Spleen (tissue), 11 donors: ENCODE results near the gene RAB40C. TPM values are rescaled to one million over a fixed set of nuclear protein-coding genes. Genes with fewer than 3 reads are reported as not detected.
A peak's percentile ranks its signal among the peaks of the same experiment; 100 is the strongest.

Experiments used
- DNase-seq: peaks from one replicate; pipeline ENCODE4 v3.0.0-alpha.2; 2020
- H3K27ac ChIP-seq, 8 donors: fragments of 200-600 bp; sonication (generic) in 7 of 8; 1 replicate in 4 of 8; 2 replicates in 4 of 8; pipeline versions ENCODE4 v1.5.0 to v1.8.0; 2016 to 2021; ENCODE audit warnings: inconsistent platforms in 4 of 8, mild to moderate bottlenecking in 4 of 8, moderate library complexity in 1 of 8
- H3K27me3 ChIP-seq, 7 donors: fragments of 200-600 bp; sonication (generic) in 6 of 7; replicated peaks in 1 of 7; 1 replicate in 4 of 7; 2 replicates in 3 of 7; pipeline versions ENCODE4 v1.5.0 to v1.8.0; 2016 to 2021; ENCODE audit warnings: inconsistent platforms in 3 of 7, mild to moderate bottlenecking in 1 of 7
- H3K36me3 ChIP-seq, 6 donors: fragments of 200-600 bp; sonication (generic) in 5 of 6; 1 replicate in 4 of 6; 2 replicates in 2 of 6; pipeline versions ENCODE4 v1.5.0 to v1.8.0; 2016 to 2021; ENCODE audit warnings: inconsistent platforms in 2 of 6
- H3K4me1 ChIP-seq, 6 donors: fragments of 200-600 bp; sonication (generic) in 5 of 6; 1 replicate in 3 of 6; 2 replicates in 3 of 6; pipeline versions ENCODE4 v1.5.0 to v1.8.0; 2016 to 2021; ENCODE audit warnings: inconsistent platforms in 3 of 6
- H3K4me3 ChIP-seq, 8 donors: fragments of 200-600 bp; sonication (generic) in 7 of 8; 1 replicate in 4 of 8; 2 replicates in 4 of 8; pipeline versions ENCODE4 v1.5.0 to v1.8.0; 2016 to 2021; ENCODE audit warnings: inconsistent platforms in 4 of 8, mild to moderate bottlenecking in 4 of 8, moderate library complexity in 2 of 8
- H3K9me3 ChIP-seq, 8 donors: fragments of 200-600 bp; sonication (generic) in 7 of 8; 1 replicate in 4 of 8; 2 replicates in 4 of 8; pipeline versions ENCODE4 v1.5.0 to v1.8.0; 2016 to 2021; ENCODE audit warnings: inconsistent platforms in 4 of 8
- POLR2A ChIP-seq, 3 donors: fragments of 450-650 bp; IDR thresholded peaks; one replicate each; pipeline ENCODE4 v1.5.1; 2017; ENCODE audit warnings: antibody characterized with exemption in 3 of 3, mild to moderate bottlenecking in 1 of 3
- POLR2AphosphoS5 ChIP-seq, 3 donors: sonication (generic); formaldehyde crosslinking; IDR thresholded peaks; one replicate each; pipeline ENCODE4 v1.5.1; 2017; ENCODE audit warnings: antibody characterized with exemption in 3 of 3
- WGBS, 5 donors: extraction: QIAGEN DNeasy Blood & Tissue Kit in 3 of 5; methylation state at CpG; one replicate each; pipeline versions ENCODE4 v1.1.5 to v1.1.7; 2013 to 2018; 5-methylcytosine and 5-hydroxymethylcytosine counted together
- intact Hi-C: fragments of 100-400 bp; cut with DNase I; formaldehyde crosslinking; loops from one replicate; pipeline ENCODE4 v1.15.0; 2023; ENCODE audit warnings: low total_unique reads
- polyA plus RNA-seq, 3 donors: library from polyadenylated mRNA; stranded (reverse); fragments of 200-250 nt; gene quantifications; one replicate each; pipeline ENCODE4 v1.2.1, GENCODE V29; 2013
- total RNA-seq, 7 donors: library from RNA; depleted of rRNA in 3 of 7; stranded (reverse); fragments of >200 nt in 3 of 7; fragmentation: NEBNext Ultra II Directional in 4 of 7; extraction: Animal tissue kit (Norgen Biotek cat#: 25700) in 4 of 7; gene quantifications; one replicate each; pipeline versions ENCODE4 v1.1.0 to v1.2.1, GENCODE V29; 2016 to 2021
- TF ChIP-seq, protein P1 (sequence below), 11 experiments: fragments of 200-600 bp in 7 of 11; fragments of 450-650 bp in 4 of 11; sonication (generic) in 4 of 11; IDR thresholded peaks in 8 of 11; conservative IDR thresholded peaks in 3 of 11; 1 replicate in 7 of 11; 2 replicates in 4 of 11; pipeline versions ENCODE4 v1.4.0 to v1.8.0; 2016 to 2021; ENCODE audit warnings: antibody characterized with exemption in 11 of 11, inconsistent platforms in 4 of 11, mild to moderate bottlenecking in 1 of 11
- donor health status: healthy with polysubstance abuse.
- donor health status: DM: no; HTN: no; CAD: no; lungs with moderate emphysema.
- donor health status: DM: no; HTN: no; CAD: no.
- donor health status: Bipolar disorder and iron deficiency.
- donor health status: healthy.
- donor health status: DM: no; HTN: no; CAD: no.
- donor health status: DM: yes; HTN: yes; CAD: no.

RAB40C gene
- total and polyA plus RNA-seq, 10 donors = 8.1 to 21.6 (median 15.2) TPM

DNA sequence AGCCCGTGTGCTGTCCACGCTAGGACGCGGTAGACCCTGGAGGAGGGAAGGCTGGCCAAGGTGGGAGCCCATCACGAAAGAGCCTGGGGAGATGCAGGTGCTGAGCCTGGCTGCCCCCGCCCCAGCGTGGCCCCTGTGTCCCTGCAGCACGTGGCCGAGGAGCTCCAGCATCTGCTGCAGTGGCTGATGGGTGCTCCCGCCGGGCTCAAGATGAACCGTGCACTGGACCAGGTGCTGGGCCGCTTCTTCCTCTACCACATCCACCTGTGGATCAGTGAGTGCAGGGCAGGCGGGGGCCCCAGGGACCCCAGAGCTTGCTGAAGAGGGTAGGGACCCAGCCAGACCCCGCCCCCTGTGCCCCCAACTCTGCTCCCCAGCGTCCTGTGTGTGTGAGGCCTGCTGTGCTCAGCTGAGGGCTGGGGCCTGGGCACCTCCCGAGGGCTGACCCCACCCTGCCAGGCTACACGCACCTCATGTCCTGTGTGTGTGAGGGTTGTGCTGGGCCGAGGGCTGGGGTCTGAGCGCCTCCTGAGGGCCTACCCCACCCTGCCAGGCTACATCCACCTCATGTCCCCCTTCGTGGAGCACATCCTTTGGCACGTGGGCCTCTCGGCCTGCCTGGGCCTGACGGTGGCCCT, 11.5 kb upstream of the RAB40C start:
- 75 to 91% (median 89%) methylated on average over 10 to 24 of the region's 24 CpGs for WGBS, 5 donors
- H3K27ac ChIP-seq = peak overlapping the region in 1 of 8 donors; percentile 23
- H3K4me1 ChIP-seq = peaks cover 0 to 34% (median 16%) of the 10 kb centered on the region in 6 donors
- intact Hi-C loops = no loop called here
- DNase-seq = no peak
- H3K4me3 ChIP-seq = peak overlapping the region in 1 of 8 donors; percentile 54
- TF ChIP-seq POLR2AphosphoS5 (IDR thresholded peaks at IDR 0.05) = peak in 1 of 3 donors; percentile 18
- TF ChIP-seq POLR2A (IDR thresholded peaks at IDR 0.05) = no peak
- peaks cover 0 to 62% (median 19%) of the 10 kb centered on the region in 6 donors for H3K36me3 ChIP-seq
- no peaks in the 10 kb centered on the region for H3K27me3 ChIP-seq
- no peaks in the 10 kb centered on the region for H3K9me3 ChIP-seq

DNA sequence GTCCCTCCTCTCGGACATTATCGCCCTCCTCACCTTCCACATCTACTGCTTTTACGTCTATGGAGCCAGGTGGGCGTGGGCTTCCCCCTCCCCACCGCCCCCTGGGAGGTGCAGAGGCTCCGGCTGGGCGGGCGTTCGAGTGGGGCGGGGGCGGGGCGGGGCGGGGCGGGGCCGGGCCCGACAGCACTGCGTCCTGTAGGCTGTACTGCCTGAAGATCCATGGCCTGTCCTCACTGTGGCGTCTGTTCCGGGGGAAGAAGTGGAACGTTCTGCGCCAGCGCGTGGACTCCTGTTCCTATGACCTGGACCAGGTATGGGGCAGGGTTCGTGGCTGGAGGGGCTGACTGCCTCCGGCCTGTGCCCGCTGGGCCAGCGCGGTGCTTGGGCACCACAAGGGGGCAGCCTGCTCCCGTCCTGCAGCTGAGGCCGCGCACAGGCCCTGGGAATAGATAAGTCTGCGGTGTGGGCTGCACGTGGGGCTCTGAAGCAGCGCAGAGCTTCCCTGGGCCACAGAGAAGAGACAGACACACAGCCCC, 10.9 kb upstream of the RAB40C start:
- Histone ChIP-seq H3K4me1 (peaks cover 0 to 34% (median 16%) of the 10 kb centered on the region in 6 donors), H3K27me3 (no peaks in the 10 kb centered on the region), H3K27ac (peak overlapping the region in 1 of 8 donors; percentile 23), H3K9me3 (no peaks in the 10 kb centered on the region), H3K36me3 (peaks cover 0 to 59% (median 19%) of the 10 kb centered on the region in 6 donors), H3K4me3 (peak overlapping the region in 4 of 8 donors; percentile 9 to 54 (median 29))
- TF ChIP-seq POLR2AphosphoS5 (IDR thresholded peaks at IDR 0.05) = peak; percentile 43 to 82 (median 61)
- no peak for TF ChIP-seq POLR2A (IDR thresholded peaks at IDR 0.05)
- TF ChIP-seq, protein P1, sequence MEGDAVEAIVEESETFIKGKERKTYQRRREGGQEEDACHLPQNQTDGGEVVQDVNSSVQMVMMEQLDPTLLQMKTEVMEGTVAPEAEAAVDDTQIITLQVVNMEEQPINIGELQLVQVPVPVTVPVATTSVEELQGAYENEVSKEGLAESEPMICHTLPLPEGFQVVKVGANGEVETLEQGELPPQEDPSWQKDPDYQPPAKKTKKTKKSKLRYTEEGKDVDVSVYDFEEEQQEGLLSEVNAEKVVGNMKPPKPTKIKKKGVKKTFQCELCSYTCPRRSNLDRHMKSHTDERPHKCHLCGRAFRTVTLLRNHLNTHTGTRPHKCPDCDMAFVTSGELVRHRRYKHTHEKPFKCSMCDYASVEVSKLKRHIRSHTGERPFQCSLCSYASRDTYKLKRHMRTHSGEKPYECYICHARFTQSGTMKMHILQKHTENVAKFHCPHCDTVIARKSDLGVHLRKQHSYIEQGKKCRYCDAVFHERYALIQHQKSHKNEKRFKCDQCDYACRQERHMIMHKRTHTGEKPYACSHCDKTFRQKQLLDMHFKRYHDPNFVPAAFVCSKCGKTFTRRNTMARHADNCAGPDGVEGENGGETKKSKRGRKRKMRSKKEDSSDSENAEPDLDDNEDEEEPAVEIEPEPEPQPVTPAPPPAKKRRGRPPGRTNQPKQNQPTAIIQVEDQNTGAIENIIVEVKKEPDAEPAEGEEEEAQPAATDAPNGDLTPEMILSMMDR (IDR thresholded peaks at IDR 0.05 in 8 of 11, conservative IDR thresholded peaks at IDR 0.05 in 3 of 11) = peak; percentile 69 to 97 (median 83)
- WGBS, 5 donors = 12 to 52% (median 23%) methylated on average over 9 to 34 of the region's 34 CpGs
- intact Hi-C loops = no loop called here
- peak; percentile 93 for DNase-seq

DNA sequence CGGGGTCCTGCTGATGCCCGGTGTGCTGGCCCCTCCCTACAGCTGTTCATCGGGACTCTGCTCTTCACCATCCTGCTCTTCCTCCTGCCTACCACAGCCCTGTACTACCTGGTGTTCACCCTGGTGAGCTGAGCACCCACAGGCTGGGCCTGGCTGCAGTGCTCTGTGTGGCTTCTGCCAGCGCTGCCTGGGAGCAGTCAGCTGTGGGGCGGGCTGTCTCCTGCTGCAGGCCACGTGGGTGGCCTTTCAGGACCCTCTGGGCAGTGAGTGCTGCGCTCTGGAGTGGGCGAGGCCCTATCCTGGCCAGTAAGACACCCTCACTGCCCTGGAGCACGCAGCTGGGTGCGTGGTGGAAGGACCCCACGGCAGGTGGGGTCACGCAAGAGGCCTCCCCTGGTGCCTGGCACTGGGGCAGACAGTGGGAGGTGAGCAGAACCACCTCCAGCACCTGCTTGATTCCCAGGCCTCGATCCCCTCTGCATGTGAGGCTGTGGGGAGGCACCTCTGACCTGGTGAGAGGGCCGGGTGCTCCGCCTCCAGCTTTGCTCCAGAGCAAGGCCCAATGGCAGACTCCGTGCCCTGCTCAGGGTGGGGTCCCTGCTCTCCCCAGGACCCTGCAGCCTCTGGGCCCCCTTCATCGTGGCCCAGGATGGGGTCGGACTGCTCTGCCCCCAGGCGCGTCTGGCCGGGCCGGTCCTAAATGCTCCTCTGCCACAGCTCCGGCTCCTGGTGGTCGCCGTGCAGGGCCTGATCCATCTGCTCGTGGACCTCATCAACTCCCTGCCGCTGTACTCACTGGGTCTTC, 9.5 kb upstream of the RAB40C start:
- peaks cover 0 to 31% (median 16%) of the 10 kb centered on the region in 6 donors for H3K4me1 ChIP-seq
- intact Hi-C loops = no loop called here
- TF ChIP-seq POLR2A (IDR thresholded peaks at IDR 0.05) (no peak), POLR2AphosphoS5 (IDR thresholded peaks at IDR 0.05) (peak in 1 of 3 donors; percentile 25)
- TF ChIP-seq, protein P1 (IDR thresholded peaks at IDR 0.05 in 8 of 11, conservative IDR thresholded peaks at IDR 0.05 in 3 of 11) = no peak
- no peak overlapping the region for H3K27ac ChIP-seq
- no peak for DNase-seq
- WGBS, 5 donors = 89 to 95% (median 92%) methylated on average over 10 to 27 of the region's 27 CpGs
- peaks cover 0 to 2% (median 0%) of the 10 kb centered on the region in 7 donors for H3K27me3 ChIP-seq
- no peak overlapping the region for H3K4me3 ChIP-seq
- H3K9me3 ChIP-seq = no peaks in the 10 kb centered on the region
- H3K36me3 ChIP-seq = peaks cover 0 to 45% (median 7%) of the 10 kb centered on the region in 6 donors

DNA sequence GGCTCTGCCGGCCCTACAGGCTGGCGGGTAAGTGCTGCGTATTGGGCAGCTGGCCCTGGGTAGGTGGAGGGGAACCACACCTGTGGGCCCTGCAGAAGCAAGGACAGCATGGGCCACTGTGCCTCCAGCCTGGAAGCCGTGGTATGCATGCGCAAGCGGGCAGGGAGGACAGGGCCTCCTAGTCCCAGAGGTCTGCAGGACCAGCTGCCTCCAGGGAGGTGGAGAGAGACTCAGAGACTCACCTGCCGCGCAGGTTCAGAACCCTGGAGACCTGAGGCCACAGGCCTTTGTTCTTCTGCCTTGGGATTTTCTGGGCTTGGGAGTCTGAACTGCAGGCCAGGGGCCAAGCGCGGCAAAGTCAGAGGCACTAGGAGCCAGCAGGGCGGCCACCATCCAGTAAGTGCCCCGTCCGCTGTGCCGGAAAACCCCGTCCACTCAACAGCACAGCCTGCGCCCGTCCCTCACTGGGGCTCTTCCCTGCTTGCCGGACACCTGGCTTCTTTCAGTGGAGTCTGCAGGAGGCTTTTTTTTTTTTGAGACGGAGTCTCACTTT, 8.8 kb upstream of the RAB40C start:
- intact Hi-C loops = no loop called here
- H3K36me3 ChIP-seq = peaks cover 0 to 38% (median 1%) of the 10 kb centered on the region in 6 donors
- WGBS, 5 donors = 96 to 98% (median 97%) methylated on average over 11 to 19 of the region's 19 CpGs
- no peak overlapping the region for H3K27ac ChIP-seq
- TF ChIP-seq, protein P1 (IDR thresholded peaks at IDR 0.05 in 8 of 11, conservative IDR thresholded peaks at IDR 0.05 in 3 of 11) = no peak
- TF ChIP-seq POLR2AphosphoS5 (IDR thresholded peaks at IDR 0.05) (no peak), POLR2A (IDR thresholded peaks at IDR 0.05) (no peak)
- no peaks in the 10 kb centered on the region for H3K9me3 ChIP-seq
- no peak overlapping the region for H3K4me3 ChIP-seq
- peaks cover 0 to 24% (median 14%) of the 10 kb centered on the region in 6 donors for H3K4me1 ChIP-seq
- no peak for DNase-seq
- peaks cover 0 to 9% (median 0%) of the 10 kb centered on the region in 7 donors for H3K27me3 ChIP-seq
